ENCODE results near the gene EXOC2.

DNA sequence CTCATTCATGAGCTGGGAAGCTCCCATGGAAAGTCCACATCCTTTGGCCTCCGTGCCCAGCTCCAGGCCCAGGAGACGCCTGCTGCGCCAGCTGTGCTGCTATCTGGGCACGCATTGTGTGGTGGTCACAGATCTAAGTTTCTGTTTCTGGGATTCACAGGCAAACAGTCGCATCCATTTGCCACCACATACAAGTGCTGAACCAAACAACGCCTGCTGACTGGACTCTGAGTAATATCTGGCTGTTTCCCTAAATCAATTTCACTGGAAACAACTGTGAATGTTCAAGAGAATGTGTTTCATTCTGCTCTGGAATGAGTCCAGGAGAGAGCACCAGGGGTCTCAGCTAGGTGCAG lies 255.9 kb downstream of the EXOC2 start:
- TF ChIP-seq, protein P1, sequence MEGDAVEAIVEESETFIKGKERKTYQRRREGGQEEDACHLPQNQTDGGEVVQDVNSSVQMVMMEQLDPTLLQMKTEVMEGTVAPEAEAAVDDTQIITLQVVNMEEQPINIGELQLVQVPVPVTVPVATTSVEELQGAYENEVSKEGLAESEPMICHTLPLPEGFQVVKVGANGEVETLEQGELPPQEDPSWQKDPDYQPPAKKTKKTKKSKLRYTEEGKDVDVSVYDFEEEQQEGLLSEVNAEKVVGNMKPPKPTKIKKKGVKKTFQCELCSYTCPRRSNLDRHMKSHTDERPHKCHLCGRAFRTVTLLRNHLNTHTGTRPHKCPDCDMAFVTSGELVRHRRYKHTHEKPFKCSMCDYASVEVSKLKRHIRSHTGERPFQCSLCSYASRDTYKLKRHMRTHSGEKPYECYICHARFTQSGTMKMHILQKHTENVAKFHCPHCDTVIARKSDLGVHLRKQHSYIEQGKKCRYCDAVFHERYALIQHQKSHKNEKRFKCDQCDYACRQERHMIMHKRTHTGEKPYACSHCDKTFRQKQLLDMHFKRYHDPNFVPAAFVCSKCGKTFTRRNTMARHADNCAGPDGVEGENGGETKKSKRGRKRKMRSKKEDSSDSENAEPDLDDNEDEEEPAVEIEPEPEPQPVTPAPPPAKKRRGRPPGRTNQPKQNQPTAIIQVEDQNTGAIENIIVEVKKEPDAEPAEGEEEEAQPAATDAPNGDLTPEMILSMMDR (IDR thresholded peaks at IDR 0.05): no peak
- TF ChIP-seq POLR2A (IDR thresholded peaks at IDR 0.05; ENCODE audit: low read depth): no peak
- no peak for TF ChIP-seq EP300 (IDR thresholded peaks at IDR 0.05)
- TF ChIP-seq POLR2AphosphoS5 (IDR thresholded peaks at IDR 0.05): no peak

Measured in esophagus muscularis mucosa (tissue), 4 donors.